ENCODE results near the gene PRAC2.
A peak's percentile ranks its signal among the peaks of the same experiment; 100 is the strongest.
"Not testable (repeated sequence)": the region's sequence is repeated elsewhere in the genome, so short reads cannot be mapped to it uniquely, and the experiment has no call there.

Gene PRAC2

GRCh38 chr17:48704361-48705248, 18.4 kb upstream of the PRAC2 start:
- 93 to 96% methylated on average over 10 to 11 of the region's 11 CpGs for WGBS, 2 experiments (ENCODE audit: insufficient coverage in 2 of 2)
- no peaks in the 10 kb centered on the region for H3K36me3 ChIP-seq (ENCODE audit: control insufficient read depth, insufficient read depth, low read length)

GRCh38 chr17:48711128-48711527, 11.9 kb upstream of the PRAC2 start:
- Histone ChIP-seq H3K27ac (ENCODE audit: low read depth, low read length, severe bottlenecking) (no peak overlapping the region), H3K4me1 (ENCODE audit: control insufficient read depth, insufficient read depth, low read length, poor library complexity, severe bottlenecking) (no peaks in the 10 kb centered on the region), H3K4me3 (ENCODE audit: extremely low read depth, insufficient read depth, low read length, poor library complexity, severe bottlenecking) (no peak overlapping the region), H3K36me3 (ENCODE audit: control insufficient read depth, insufficient read depth, low read length) (no peaks in the 10 kb centered on the region), H3K9me3 (ENCODE audit: control insufficient read depth, low read length) (no peaks in the 10 kb centered on the region)
- WGBS, 2 experiments (ENCODE audit: insufficient coverage in 2 of 2) = 85 to 100% methylated on average over 1 of the region's 4 CpGs

More at GRCh38 chr17:48704361-48705248, 18.4 kb upstream of the PRAC2 start:
- H3K27ac ChIP-seq (ENCODE audit: low read depth, low read length, severe bottlenecking) = no peak overlapping the region
- no peak overlapping the region for H3K4me3 ChIP-seq (ENCODE audit: extremely low read depth, insufficient read depth, low read length, poor library complexity, severe bottlenecking)
- peaks cover 5% of the 10 kb centered on the region for H3K4me1 ChIP-seq (ENCODE audit: control insufficient read depth, insufficient read depth, low read length, poor library complexity, severe bottlenecking)
- H3K9me3 ChIP-seq (ENCODE audit: control insufficient read depth, low read length) = no peaks in the 10 kb centered on the region

- no peak overlapping the region for H3K4me3 ChIP-seq (ENCODE audit: extremely low read depth, insufficient read depth, low read length, poor library complexity, severe bottlenecking)
- no peaks in the 10 kb centered on the region for H3K36me3 ChIP-seq (ENCODE audit: control insufficient read depth, insufficient read depth, low read length)
- H3K4me1 ChIP-seq (ENCODE audit: control insufficient read depth, insufficient read depth, low read length, poor library complexity, severe bottlenecking) = peaks cover 15% of the 10 kb centered on the region
- H3K27ac ChIP-seq (ENCODE audit: low read depth, low read length, severe bottlenecking) = no peak overlapping the region
- H3K9me3 ChIP-seq (ENCODE audit: control insufficient read depth, low read length) = no peaks in the 10 kb centered on the region
- WGBS, 2 experiments (ENCODE audit: insufficient coverage in 2 of 2) = 73 to 76% methylated on average over 2 to 3 of the region's 5 CpGs
These were observed 7.2 kb upstream of the PRAC2 start for GRCh38 chr17:48715496-48716399.

- not testable (repeated sequence) for H3K4me3 ChIP-seq (ENCODE audit: extremely low read depth, insufficient read depth, low read length, poor library complexity, severe bottlenecking); H3K27ac ChIP-seq (ENCODE audit: low read depth, low read length, severe bottlenecking); H3K36me3 ChIP-seq (ENCODE audit: control insufficient read depth, insufficient read depth, low read length); H3K9me3 ChIP-seq (ENCODE audit: control insufficient read depth, low read length)
- 82% methylated on average over 2 of the region's 3 CpGs; no CpG with 5 or more reads in 1 of the 2 experiments for WGBS, 2 experiments (ENCODE audit: insufficient coverage in 2 of 2)
- peaks cover 15% of the 10 kb centered on the region for H3K4me1 ChIP-seq (ENCODE audit: control insufficient read depth, insufficient read depth, low read length, poor library complexity, severe bottlenecking)
These were observed 6.4 kb upstream of the PRAC2 start for GRCh38 chr17:48716549-48716948.

GRCh38 chr17:48717367-48718226, 5.4 kb upstream of the PRAC2 start:
- no peaks in the 10 kb centered on the region for H3K9me3 ChIP-seq (ENCODE audit: control insufficient read depth, low read length)
- H3K4me3 ChIP-seq (ENCODE audit: extremely low read depth, insufficient read depth, low read length, poor library complexity, severe bottlenecking) = peak overlapping the region; percentile 35
- H3K4me1 ChIP-seq (ENCODE audit: control insufficient read depth, insufficient read depth, low read length, poor library complexity, severe bottlenecking) = peaks cover 15% of the 10 kb centered on the region
- H3K36me3 ChIP-seq (ENCODE audit: control insufficient read depth, insufficient read depth, low read length) = no peaks in the 10 kb centered on the region
- WGBS, 2 experiments (ENCODE audit: insufficient coverage in 2 of 2) = 22% methylated on average over 7 to 8 of the region's 10 CpGs
- H3K27ac ChIP-seq (ENCODE audit: low read depth, low read length, severe bottlenecking) = no peak overlapping the region

GRCh38 chr17:48718227-48718760, 4.7 kb upstream of the PRAC2 start:
- H3K9me3 ChIP-seq (ENCODE audit: control insufficient read depth, low read length) = no peaks in the 10 kb centered on the region
- no peaks in the 10 kb centered on the region for H3K36me3 ChIP-seq (ENCODE audit: control insufficient read depth, insufficient read depth, low read length)
- 0 to 1% methylated on average over 10 to 11 of the region's 24 CpGs for WGBS, 2 experiments (ENCODE audit: insufficient coverage in 2 of 2)
- peaks cover 18% of the 10 kb centered on the region for H3K4me1 ChIP-seq (ENCODE audit: control insufficient read depth, insufficient read depth, low read length, poor library complexity, severe bottlenecking)
- H3K4me3 ChIP-seq (ENCODE audit: extremely low read depth, insufficient read depth, low read length, poor library complexity, severe bottlenecking) = peak overlapping the region; percentile 35
- H3K27ac ChIP-seq (ENCODE audit: low read depth, low read length, severe bottlenecking) = no peak overlapping the region

- Histone ChIP-seq H3K27ac (ENCODE audit: low read depth, low read length, severe bottlenecking) (no peak overlapping the region), H3K4me3 (ENCODE audit: extremely low read depth, insufficient read depth, low read length, poor library complexity, severe bottlenecking) (peak overlapping the region; percentile 35), H3K36me3 (ENCODE audit: control insufficient read depth, insufficient read depth, low read length) (no peaks in the 10 kb centered on the region), H3K4me1 (ENCODE audit: control insufficient read depth, insufficient read depth, low read length, poor library complexity, severe bottlenecking) (peaks cover 22% of the 10 kb centered on the region), H3K9me3 (ENCODE audit: control insufficient read depth, low read length) (no peaks in the 10 kb centered on the region)
- 1% methylated on average over 72 of the region's 80 CpGs for WGBS, 2 experiments (ENCODE audit: insufficient coverage in 2 of 2)
These were observed 4.0 kb upstream of the PRAC2 start for GRCh38 chr17:48718761-48719641.

- 12 to 15% methylated on average over 24 of the region's 37 CpGs for WGBS, 2 experiments (ENCODE audit: insufficient coverage in 2 of 2)
- peaks cover 22% of the 10 kb centered on the region for H3K4me1 ChIP-seq (ENCODE audit: control insufficient read depth, insufficient read depth, low read length, poor library complexity, severe bottlenecking)
- H3K4me3 ChIP-seq (ENCODE audit: extremely low read depth, insufficient read depth, low read length, poor library complexity, severe bottlenecking) = peak overlapping the region; percentile 35
- no peaks in the 10 kb centered on the region for H3K9me3 ChIP-seq (ENCODE audit: control insufficient read depth, low read length)
- no peaks in the 10 kb centered on the region for H3K36me3 ChIP-seq (ENCODE audit: control insufficient read depth, insufficient read depth, low read length)
- H3K27ac ChIP-seq (ENCODE audit: low read depth, low read length, severe bottlenecking) = no peak overlapping the region
These were observed 3.2 kb upstream of the PRAC2 start for GRCh38 chr17:48719642-48720265.

All from mesodermal cell (in vitro differentiated cells).